Bronchus fibroblast of lung (primary cell): Measurements from ENCODE around the gene OR4K5. TPM values are rescaled to one million over a fixed set of nuclear protein-coding genes. Genes with fewer than 3 reads are reported as not detected.

Experiments used
- total RNA-seq: library from RNA; depleted of rRNA; stranded (reverse); fragments of >200 nt; gene quantifications from 2 replicates; pipeline ENCODE4 v1.2.3, GENCODE V29; 2015

The OR4K5 gene, protein sequence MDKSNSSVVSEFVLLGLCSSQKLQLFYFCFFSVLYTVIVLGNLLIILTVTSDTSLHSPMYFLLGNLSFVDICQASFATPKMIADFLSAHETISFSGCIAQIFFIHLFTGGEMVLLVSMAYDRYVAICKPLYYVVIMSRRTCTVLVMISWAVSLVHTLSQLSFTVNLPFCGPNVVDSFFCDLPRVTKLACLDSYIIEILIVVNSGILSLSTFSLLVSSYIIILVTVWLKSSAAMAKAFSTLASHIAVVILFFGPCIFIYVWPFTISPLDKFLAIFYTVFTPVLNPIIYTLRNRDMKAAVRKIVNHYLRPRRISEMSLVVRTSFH
- total RNA-seq = not detected in 2 replicates

DNA sequence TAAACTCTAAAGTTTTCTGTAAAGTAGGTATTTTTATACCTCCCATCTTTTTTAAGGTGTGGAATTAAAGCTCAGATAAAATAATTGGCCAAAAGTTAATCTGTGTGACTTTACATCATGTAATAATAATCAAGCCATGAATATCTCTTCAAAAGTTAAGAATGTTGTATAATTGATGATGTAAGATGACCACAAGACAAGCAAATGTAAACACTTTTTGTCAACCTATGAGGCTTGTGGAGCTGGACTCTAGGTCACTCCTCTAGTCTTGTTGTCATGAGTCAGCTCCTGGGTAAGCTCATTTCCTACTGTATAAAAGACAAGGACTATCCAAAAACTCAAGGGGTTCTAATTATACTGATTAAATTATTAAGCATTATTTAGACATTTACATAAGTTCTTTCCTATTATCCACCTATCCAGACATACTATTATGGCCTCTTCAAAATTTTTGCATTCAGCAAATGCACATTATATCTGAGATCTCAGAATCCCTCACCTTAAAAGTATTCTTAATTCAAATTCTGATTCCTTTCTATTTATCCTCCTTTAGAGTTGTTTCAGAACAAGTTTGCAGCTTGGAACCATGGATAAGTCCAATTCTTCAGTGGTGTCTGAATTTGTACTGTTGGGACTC lies at the start of gene OR4K5:
OR4K5 (plus strand) TSS at position 587 of the 637 bp plus-strand sequence; CDS start at position 587, 0 bp downstream.

DNA sequence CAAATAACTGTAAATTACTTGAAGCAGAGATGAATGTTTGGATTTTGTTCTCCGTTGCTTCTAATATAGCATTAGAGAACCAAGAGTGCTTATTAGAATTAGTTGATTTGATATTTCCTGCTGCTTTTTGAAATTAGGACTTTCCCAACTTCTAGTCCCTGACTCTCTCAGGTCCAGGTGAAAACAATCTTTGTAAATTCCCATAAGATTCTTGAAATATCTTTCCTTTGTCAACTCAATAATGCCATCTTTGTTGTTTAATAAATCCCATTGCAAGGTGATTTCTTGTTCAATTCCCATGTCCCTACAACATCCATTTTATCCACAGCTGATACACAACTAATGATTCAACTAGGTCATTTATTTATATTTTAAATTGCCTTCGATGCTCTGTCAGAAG lies 45.6 kb upstream of the OR4K5 start, which contains the start of gene OR4K2:
OR4K2 (plus strand) TSS at position 301 of the 400 bp plus-strand sequence. CDS start 1,126 bp downstream, outside the sequence.

DNA sequence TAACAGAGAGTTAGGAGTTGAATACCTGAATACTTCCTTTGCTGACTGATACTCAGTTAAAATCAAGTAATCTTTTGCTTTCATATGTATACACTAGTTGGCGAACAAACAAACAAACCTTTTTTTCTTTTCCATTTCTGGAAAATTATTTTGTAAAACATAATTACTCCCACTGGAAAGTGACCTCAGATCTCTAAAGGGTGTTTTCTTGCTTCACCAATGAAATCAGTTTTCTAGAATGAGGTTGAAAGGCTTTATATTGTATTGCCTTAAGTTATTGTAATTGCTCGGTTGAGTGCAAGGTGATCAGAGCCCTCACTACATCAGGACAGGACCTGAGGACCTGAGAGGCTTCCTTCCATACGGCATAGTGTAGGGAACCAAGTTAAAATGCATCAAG lies 10.2 kb downstream of the OR4K5 start, which contains the start of gene OR4K1:
OR4K1 (plus strand) TSS at position 301 of the 400 bp plus-strand sequence. CDS start 4,750 bp downstream, outside the sequence.

Other genes with a start within 250 kb of the OR4K5 start
- gene OR11H2, start 206.7 kb upstream of the OR4K5 start, total RNA-seq = not detected in 2 replicates
- gene OR4Q3, start 177.0 kb upstream of the OR4K5 start, total RNA-seq = not detected in 2 replicates
- not detected in 2 replicates for gene OR4M1, start 147.1 kb upstream of the OR4K5 start, total RNA-seq
- not detected in 2 replicates for gene OR4N2, start 116.8 kb upstream of the OR4K5 start, total RNA-seq
- not detected in 2 replicates for gene OR4K2, start 45.5 kb upstream of the OR4K5 start, total RNA-seq
- not detected in 2 replicates for gene OR4K1, start 10.3 kb downstream of the OR4K5 start, total RNA-seq
- gene OR4K15, start 55.0 kb downstream of the OR4K5 start, total RNA-seq = not detected in 2 replicates
- gene OR4Q2, start 81.6 kb downstream of the OR4K5 start, total RNA-seq = not detected in 2 replicates
- gene OR4K14, start 98.7 kb downstream of the OR4K5 start, total RNA-seq = not detected in 2 replicates
- gene OR4K13, start 115.4 kb downstream of the OR4K5 start, total RNA-seq = not detected in 2 replicates
- not detected in 2 replicates for gene OR4L1, start 139.4 kb downstream of the OR4K5 start, total RNA-seq
- gene OR4K17, start 190.1 kb downstream of the OR4K5 start, total RNA-seq = not detected in 2 replicates
- not detected in 2 replicates for gene OR4N5, start 218.2 kb downstream of the OR4K5 start, total RNA-seq